Measurements from ENCODE around the gene TMEM130.

DNA sequence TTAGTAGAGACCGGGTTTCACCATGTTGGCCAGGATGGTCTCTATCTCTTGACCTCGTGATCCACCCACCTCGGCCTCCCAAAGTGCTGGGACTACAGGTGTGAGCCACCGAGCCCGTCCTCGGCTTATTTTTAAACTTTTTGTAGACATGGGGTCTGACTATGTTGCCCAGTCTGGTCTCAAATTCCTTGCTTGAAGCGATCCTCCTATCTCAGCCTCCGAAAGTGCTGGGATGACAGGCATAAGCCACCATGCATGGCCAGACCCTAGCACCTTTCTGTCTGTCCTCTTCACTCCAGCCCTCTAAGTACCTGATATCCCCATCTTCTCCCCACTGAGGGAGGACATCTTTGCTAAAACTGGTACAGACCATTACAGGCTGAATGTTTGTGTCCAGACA, 41.4 kb downstream of the TMEM130 start:
- TF ChIP-seq CTCF (IDR thresholded peaks at IDR 0.05) = no peak
- TF ChIP-seq POLR2A (IDR thresholded peaks at IDR 0.05) = no peak
- no peak for TF ChIP-seq POLR2AphosphoS5 (IDR thresholded peaks at IDR 0.05)
